A204.1 (cell line): ENCODE results near the gene HES5.

ENCODE experiments used
- FAIRE-seq: peaks from 2 replicates; lab custom pipeline; 2012; peaks lifted over from hg19 to GRCh38; lab: Jason Lieb, UNC

HES5 gene

DNA sequence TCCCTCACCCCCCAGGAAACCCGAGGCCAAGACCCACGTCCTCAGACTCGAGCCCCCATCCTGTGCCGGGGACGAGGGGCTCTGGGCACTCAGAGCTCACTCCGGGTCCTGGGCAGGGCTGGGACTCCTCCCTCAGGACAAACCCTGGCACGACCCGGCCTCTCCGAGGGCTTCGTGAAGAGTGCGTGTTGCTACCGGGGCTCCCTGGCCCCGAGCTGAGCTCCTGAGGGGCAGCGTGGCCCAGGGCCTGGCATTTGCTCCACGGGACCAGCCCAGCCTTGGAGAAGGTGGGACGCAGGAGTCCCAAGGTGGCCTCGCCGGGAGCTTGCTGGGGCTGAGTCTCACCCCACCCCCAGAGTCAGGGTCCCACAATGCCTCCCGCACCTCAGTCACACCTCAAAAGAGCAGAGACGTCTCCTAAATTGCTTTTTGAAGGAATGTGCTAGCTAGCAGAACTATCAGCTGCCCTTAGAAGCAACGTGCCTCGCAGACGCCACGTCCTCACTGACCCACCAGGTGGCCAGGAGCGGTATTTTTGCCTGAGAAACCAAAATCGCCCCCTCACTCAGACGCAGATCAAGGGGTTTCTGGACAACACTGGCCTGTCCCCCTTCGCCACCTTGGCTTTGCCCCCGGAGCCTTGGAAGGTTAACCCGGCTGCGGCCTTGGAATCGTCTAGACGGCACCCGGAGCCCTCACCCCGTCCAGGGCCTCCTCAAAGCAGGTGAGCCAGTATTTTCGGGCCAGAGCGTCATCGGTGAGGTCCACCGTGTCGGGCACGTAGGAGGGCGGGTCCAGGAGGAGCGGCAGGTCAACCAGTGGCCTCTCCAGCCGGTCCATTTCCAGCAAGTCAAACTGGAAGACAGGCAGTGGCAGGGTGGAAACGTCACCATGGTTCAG lies 14.9 kb downstream of the HES5 start:
- no peak for FAIRE-seq

- no peak for FAIRE-seq
Observed at GRCh38 chr1:2513939-2514652, 16.0 kb downstream of the HES5 start.

DNA sequence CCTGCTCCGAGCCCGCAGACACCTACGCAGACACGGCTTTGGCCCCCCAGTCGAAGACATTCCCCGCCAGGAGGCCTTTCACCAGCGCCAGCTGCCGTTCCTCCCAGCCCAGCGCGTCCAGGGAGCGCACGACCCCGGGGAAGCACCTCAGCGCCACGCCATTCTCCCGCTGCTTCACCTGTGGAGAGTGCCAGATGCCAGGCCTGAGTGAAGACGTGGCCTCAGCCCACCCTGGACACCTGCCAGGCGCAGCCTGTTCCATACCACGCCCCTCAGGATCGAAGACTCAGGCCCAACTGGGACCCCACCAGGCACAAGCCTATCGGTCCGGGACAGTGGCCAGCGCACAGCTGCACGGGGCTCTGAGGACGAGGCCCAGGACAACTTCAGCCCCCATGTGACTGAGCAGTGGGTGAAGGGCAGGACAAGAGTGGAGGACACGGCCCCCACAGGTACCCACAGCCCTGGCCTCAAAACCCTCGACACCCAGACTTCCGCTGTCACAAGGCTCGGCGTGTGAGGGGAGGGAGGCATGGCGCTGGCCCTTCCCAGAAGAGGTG lies 17.1 kb downstream of the HES5 start:
- no peak for FAIRE-seq

GRCh38 chr1:2510366-2511155 lies 19.5 kb downstream of the HES5 start:
- FAIRE-seq: no peak

DNA sequence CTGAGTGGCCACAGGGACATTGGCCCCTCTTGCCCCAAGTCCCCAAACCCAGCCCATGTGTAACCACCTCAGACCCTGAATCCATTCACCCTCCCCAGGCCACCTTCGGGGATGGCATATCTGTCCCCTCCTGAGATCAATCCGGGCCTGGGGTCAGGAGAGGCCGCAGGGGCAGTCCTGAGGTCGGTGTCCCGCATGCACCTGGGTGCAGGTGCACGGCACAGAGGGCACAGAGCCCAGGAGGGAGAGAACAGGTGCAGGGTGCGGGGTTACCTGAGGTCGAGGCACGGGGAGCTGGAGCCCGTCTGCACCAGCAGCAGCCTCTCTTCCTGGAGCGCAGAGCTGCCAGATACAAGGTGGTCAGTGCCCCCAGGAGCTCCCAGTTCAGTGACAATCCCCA lies 20.5 kb downstream of the HES5 start:
- FAIRE-seq: no peak

GRCh38 chr1:2508751-2509150 lies 21.3 kb downstream of the HES5 start:
- no peak for FAIRE-seq

DNA sequence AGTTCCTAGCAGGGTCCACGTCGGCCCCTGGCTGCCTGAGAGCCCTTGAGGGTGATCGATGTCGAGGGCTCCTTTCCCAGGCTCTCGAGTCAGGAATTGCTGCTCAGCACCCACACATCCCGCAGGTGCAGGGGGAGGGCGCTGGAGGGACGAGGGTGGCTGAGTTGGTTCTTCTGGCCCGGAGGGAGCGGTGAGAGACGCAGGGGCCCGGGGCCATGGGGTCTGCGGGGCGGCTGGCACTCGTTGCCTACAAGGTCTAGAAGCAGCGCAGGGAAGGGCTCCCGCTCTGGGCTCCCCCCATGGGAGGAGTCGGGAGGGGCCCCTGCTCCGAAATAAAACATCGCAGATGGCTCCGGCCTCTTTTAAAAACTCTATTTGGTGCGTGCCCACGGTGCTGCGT lies 21.9 kb downstream of the HES5 start:
- FAIRE-seq: no peak

GRCh38 chr1:2507744-2508155 lies 22.3 kb downstream of the HES5 start:
- FAIRE-seq: no peak

DNA sequence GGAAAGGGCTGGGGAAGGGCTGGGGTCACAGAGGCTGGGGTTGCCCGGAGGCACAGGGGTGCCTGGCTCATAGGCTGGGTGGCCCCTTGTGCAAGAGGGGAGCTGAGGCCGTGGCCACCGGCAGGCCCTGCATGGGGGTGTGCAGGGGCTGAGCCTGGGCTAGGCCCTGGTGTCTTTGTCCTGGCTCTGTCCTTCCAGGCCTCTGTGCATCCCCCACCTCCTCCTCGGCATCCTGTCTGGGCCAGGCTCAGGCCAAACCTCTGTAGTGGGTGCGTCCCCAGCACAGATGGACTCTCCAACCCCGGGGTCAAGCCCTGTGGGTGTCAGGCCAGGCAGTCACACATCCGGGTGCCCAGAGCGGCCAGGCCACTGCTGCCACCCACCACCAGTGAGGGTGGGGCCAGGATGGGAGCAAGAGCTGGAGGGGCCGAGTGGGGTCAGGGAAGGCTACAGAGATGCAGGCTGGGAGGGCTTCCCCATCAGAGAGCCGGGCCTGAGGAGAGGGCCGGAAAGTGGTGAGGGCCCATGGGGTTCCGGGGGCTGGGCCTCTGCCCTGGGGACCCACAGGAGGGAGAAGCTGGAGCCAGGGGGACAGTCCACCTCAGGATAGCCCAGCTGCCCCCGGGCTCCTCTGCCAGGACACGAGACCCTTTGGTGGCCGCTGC lies 23.0 kb downstream of the HES5 start:
- FAIRE-seq: no peak

GRCh38 chr1:2506007-2506860 lies 23.8 kb downstream of the HES5 start:
- FAIRE-seq: no peak

DNA sequence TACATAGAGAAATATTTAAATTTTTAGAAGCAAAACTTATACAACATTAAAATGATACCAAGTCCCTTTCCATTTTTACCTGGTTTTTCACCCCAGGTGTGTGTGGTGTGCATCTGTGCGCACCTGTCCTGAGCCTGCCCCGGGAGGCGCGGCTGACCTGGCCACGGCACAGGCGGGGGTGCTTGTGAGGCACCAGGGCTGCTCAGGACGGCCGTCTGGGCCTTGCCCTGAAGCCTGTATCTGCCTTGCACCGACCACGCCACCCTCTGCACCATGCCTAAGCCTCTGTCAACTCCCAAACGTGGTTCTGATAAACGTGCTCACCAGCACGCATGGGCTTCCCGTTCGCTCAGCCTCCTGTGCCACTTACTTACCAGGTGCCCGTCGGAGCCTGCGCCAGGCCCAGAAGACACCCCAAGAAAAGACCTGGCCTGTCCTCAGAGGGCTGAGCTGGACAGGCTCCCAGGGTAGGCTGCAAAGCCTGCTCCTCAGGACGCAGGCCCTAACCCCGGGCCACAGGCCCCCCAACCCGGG lies 24.5 kb downstream of the HES5 start:
- no peak for FAIRE-seq

- no peak for FAIRE-seq
Observed at GRCh38 chr1:2504949-2505272, 25.2 kb downstream of the HES5 start.

DNA sequence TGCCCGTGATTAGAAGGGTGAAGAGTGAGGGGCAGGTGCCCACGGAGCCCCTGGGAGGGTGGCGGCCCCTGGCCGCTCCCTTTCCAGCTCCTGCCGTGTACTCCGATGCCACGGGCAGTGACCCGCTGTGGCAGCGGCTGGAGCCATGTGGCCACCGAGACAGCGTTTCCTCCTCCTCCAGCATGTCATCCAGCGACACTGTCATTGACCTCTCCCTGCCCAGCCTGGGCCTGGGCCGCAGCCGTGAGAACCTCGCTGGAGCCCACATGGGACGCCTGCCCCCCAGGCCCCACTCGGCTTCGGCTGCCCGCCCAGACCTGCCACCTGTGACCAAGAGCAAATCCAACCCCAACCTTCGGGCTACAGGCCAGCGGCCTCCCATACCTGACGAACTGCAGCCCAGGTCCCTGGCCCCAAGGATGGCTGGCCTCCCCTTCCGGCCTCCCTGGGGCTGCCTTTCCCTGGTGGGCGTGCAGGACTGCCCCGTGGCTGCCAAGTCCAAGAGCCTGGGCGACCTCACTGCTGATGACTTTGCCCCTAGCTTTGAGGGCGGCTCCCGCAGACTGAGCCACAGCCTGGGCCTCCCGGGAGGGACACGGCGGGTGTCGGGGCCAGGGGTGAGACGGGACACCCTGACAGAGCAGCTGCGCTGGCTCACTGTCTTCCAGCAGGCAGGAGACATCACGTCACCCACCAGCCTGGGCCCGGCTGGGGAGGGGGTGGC lies 25.7 kb downstream of the HES5 start:
- no peak for FAIRE-seq

DNA sequence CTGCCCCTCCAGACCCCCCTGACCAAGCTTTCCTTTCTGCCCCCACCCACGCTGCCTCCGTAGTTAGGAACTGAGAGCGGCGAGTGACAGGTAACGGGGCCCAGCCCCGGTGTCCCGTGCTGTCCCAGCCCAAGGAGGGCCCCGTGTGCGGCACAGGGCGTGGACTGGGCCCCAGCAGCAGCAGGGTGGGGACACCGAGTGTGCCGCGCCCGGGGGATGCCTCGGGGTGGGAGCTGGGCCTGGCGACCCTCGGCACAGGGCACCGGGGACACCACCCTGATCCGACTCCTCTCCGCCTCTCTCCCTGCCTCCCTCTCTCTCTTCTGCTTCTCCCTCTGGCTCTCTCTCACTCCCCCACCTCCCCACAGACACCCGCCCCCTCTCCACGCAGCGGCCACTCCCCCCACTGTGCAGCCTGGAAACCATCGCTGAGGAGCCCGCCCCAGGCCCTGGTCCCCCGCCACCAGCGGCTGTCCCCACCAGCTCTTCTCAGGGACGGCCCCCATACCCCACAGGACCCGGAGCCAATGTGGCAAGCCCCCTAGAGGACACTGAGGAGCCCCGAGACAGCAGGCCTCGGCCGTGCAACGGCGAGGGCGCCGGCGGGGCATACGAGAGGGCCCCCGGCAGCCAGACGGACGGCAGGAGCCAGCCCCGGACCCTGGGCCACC lies 26.4 kb downstream of the HES5 start:
- FAIRE-seq: no peak

DNA sequence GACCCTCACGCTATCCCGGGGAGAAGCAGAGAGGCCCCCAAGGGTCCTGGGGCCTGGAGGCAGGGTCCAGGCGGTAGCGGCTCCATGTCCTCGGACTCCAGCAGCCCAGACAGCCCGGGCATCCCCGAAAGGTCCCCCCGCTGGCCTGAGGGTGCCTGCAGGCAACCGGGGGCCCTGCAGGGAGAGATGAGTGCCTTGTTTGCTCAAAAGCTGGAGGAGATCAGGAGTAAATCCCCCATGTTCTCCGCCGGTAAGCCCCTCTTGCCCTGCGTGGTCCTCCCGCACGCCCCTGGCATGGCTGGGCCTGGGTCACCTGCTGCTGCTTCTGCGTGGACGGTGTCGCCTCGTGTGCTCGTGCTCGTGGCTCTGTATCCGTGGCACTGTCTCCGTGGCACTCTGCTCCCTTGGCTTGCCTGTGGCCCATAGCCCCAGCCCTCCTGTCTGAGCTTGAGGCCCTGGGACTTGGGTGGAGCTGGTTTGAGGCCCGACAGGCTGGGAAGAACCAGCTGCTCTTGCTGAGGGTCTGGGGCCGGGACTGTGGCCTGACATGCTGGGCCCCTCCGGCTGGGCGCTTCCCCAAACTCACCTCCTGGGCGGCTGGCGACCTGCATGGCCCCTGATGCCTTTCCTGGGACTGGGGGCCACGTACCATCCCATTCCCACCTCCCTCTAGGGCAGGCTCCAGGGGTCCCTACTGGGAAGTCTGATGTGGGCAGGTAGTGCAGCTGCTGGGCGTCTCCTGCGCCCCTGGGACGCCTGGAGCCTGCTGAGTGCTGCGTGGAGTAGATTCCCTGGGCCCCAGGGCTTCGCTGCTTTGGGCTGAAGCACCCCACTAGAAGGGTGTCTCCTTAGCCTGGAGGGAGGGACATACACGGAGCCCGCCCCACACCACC lies 27.2 kb downstream of the HES5 start:
- FAIRE-seq: no peak

DNA sequence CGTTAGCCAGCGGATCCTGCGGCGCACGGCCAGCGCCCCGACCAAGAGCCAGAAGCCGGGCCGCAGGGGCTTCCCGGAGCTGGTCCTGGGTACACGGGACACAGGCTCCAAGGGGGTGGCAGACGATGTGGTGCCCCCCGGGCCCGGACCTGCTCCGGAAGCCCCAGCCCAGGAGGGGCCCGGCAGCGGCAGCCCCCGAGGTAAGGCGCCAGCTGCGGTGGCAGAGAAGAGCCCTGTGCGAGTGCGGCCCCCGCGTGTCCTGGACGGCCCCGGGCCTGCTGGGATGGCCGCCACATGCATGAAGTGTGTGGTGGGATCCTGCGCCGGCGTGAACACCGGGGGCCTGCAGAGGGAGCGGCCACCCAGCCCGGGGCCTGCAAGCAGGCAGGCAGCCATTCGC lies 27.9 kb downstream of the HES5 start:
- no peak for FAIRE-seq

DNA sequence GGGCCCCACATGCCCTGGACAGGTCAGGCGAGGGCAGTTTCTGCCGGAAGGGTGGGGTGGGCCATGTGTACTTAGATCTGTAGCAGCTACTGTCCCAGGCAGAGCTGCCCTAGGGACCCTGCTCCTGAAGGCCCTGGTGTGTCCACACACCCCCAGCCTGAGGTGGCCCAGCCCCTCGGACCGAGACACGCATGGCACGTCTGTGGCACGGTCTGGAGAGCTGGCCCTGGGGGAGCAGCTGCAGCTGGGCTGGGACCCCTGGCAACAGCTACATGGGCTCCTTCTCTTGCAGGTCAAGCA lies 28.3 kb downstream of the HES5 start:
- no peak for FAIRE-seq

GRCh38 chr1:2501041-2501819 lies 28.8 kb downstream of the HES5 start:
- FAIRE-seq: no peak
